ENCODE results near the gene SCNN1A. TPM values are rescaled to one million over a fixed set of nuclear protein-coding genes. Genes with fewer than 3 reads are reported as not detected.

Gene SCNN1A
- total and polyA plus RNA-seq, 2 donors (not counting 1 experiment from before 2014, with no cell fraction given), result 0.20 TPM; not detected in 1

DNA sequence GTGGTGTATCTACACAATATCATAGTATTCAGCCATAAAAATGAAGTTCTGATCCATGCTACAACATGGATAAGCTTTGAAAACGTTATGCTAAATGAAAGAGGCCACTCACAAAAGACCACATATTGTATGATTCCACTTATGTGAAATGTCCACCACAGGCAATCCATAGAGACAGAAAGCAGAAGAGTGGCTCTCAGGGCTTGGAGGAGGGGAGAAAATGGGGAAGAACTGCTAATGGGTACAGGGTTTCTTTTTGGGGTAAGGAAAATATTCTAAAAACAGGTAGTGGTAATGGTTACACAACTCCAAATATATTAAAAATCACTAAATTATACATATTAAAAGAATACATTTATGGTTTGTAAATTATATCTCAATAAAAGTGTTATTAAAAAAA lies 16.5 kb downstream of the SCNN1A start:
- intact Hi-C loops (cut with micrococcal nuclease), result no loop called here
- Histone ChIP-seq H3K9me3 (ENCODE audit: control extremely low read depth in 1 of 3, control insufficient read depth in 2 of 3, insufficient read depth in 1 of 3, low read length in 2 of 3) (no peaks in the 10 kb centered on the region), H3K27me3 (replicated peaks in 1 of 4; ENCODE audit: control extremely low read depth in 1 of 4, control insufficient read depth in 3 of 4, insufficient read depth in 4 of 4, low read length in 3 of 4) (peaks cover 0 to 77% (median 19%) of the 10 kb centered on the region in 4 experiments), H4K20me1 (ENCODE audit: control insufficient read depth, insufficient read depth, low read length, poor library complexity, severe bottlenecking) (no peaks in the 10 kb centered on the region), H3K79me2 (ENCODE audit: control insufficient read depth, insufficient read depth, low read length) (no peaks in the 10 kb centered on the region), H3K36me3 (replicated peaks in 1 of 2; ENCODE audit: control extremely low read depth in 1 of 2, control insufficient read depth in 1 of 2, extremely low read depth in 1 of 2, insufficient read depth in 2 of 2, low read length in 1 of 2) (no peaks in the 10 kb centered on the region), H3K4me2 (replicated peaks; ENCODE audit: low read depth, low read length, poor library complexity, severe bottlenecking) (no peak overlapping the region), H2AFZ (ENCODE audit: insufficient read depth, low read depth, low read length, poor library complexity, severe bottlenecking) (no peak overlapping the region), H3K27ac (ENCODE audit: low read length in 2 of 2) (no peak overlapping the region), H3K4me3 (ENCODE audit: control extremely low read depth in 1 of 5, extremely low read depth in 1 of 5, insufficient read depth in 1 of 5, low read depth in 2 of 5, low read length in 4 of 5) (no peak overlapping the region), H3K4me1 (ENCODE audit: control insufficient read depth in 2 of 2, insufficient read depth in 2 of 2, low read length in 2 of 2) (peaks cover 8 to 11% of the 10 kb centered on the region in 2 donors), H3K9ac (ENCODE audit: low read length) (no peak overlapping the region)
- Mint-ChIP-seq H3K4me3 (no peak overlapping the region), H3K27me3 (peaks cover 72% of the 10 kb centered on the region), H3K4me1 (peaks cover 3% of the 10 kb centered on the region), H3K9me3 (ENCODE audit: insufficient read depth) (no peaks in the 10 kb centered on the region), H3K27ac (no peak overlapping the region)
- DNase-seq (no peak), ATAC-seq (ENCODE audit: low read depth) (no peak)
- TF ChIP-seq, protein P1, sequence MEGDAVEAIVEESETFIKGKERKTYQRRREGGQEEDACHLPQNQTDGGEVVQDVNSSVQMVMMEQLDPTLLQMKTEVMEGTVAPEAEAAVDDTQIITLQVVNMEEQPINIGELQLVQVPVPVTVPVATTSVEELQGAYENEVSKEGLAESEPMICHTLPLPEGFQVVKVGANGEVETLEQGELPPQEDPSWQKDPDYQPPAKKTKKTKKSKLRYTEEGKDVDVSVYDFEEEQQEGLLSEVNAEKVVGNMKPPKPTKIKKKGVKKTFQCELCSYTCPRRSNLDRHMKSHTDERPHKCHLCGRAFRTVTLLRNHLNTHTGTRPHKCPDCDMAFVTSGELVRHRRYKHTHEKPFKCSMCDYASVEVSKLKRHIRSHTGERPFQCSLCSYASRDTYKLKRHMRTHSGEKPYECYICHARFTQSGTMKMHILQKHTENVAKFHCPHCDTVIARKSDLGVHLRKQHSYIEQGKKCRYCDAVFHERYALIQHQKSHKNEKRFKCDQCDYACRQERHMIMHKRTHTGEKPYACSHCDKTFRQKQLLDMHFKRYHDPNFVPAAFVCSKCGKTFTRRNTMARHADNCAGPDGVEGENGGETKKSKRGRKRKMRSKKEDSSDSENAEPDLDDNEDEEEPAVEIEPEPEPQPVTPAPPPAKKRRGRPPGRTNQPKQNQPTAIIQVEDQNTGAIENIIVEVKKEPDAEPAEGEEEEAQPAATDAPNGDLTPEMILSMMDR (IDR thresholded peaks at IDR 0.05), result no peak
- no peak for TF ChIP-seq EZH2 (IDR thresholded peaks at IDR 0.05; ENCODE audit: borderline replicate concordance, insufficient read depth, low read depth, low read length, poor library complexity, severe bottlenecking)
- POLR2A ChIA-PET, result interaction anchor here (0.6 kb wide), 1 partner anchor 225 kb away, joined by 5 read pairs; no protein-coding TSS in a partner anchor
- CTCF ChIA-PET, result no interaction called here
- WGBS (ENCODE audit: insufficient coverage), result no CpG with 5 or more reads among the region's 1 CpG

DNA sequence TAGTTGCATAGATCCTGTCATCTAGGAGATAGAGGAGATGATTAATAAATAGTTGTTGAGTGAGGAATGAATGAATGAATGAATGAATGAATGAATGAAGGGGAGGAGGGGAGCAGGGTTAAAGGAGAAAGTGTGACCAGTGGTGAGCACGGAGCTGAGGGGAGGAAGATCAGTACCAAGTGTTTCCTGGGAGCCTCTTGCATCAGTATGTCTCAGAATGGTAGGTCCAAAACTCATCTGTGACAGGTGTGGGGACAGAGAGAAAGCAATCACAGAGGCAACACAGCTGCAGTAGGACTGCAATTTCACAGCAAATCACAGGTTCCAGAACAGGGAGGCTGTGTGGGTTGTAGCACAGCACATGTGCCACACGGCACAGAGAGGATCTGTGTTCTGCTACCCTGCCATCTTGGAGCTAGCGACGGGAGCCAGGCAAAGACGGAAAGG lies 19.0 kb downstream of the SCNN1A start:
- no peaks in the 10 kb centered on the region for H3K4me1 Mint-ChIP-seq
- Histone ChIP-seq H3K79me2 (ENCODE audit: control insufficient read depth, insufficient read depth, low read length) (no peaks in the 10 kb centered on the region), H4K20me1 (ENCODE audit: control insufficient read depth, insufficient read depth, low read length, poor library complexity, severe bottlenecking) (no peaks in the 10 kb centered on the region), H3K4me3 (ENCODE audit: control extremely low read depth in 1 of 5, extremely low read depth in 1 of 5, insufficient read depth in 1 of 5, low read depth in 2 of 5, low read length in 4 of 5) (no peak overlapping the region), H3K27me3 (replicated peaks in 1 of 4; ENCODE audit: control extremely low read depth in 1 of 4, control insufficient read depth in 3 of 4, insufficient read depth in 4 of 4, low read length in 3 of 4) (peaks cover 0 to 58% (median 15%) of the 10 kb centered on the region in 4 experiments), H3K4me1 (ENCODE audit: control insufficient read depth in 2 of 2, insufficient read depth in 2 of 2, low read length in 2 of 2) (peaks cover 0 to 4% of the 10 kb centered on the region in 2 donors), H3K9ac (ENCODE audit: low read length) (no peak overlapping the region), H3K27ac (ENCODE audit: low read length in 2 of 2) (no peak overlapping the region), H3K9me3 (ENCODE audit: control extremely low read depth in 1 of 3, control insufficient read depth in 2 of 3, insufficient read depth in 1 of 3, low read length in 2 of 3) (no peaks in the 10 kb centered on the region), H3K4me2 (replicated peaks; ENCODE audit: low read depth, low read length, poor library complexity, severe bottlenecking) (no peak overlapping the region), H3K36me3 (replicated peaks in 1 of 2; ENCODE audit: control extremely low read depth in 1 of 2, control insufficient read depth in 1 of 2, extremely low read depth in 1 of 2, insufficient read depth in 2 of 2, low read length in 1 of 2) (no peaks in the 10 kb centered on the region), H2AFZ (ENCODE audit: insufficient read depth, low read depth, low read length, poor library complexity, severe bottlenecking) (no peak overlapping the region)
- intact Hi-C loops (cut with micrococcal nuclease), result no loop called here
- peaks cover 79% of the 10 kb centered on the region for H3K27me3 Mint-ChIP-seq
- ChIA-PET POLR2A (no interaction called here), CTCF (no interaction called here)
- WGBS (ENCODE audit: insufficient coverage), result 91% methylated on average over 5 of the region's 5 CpGs
- no peak for ATAC-seq (ENCODE audit: low read depth)
- H3K9me3 Mint-ChIP-seq (ENCODE audit: insufficient read depth), result no peaks in the 10 kb centered on the region
- no peak overlapping the region for H3K4me3 Mint-ChIP-seq
- TF ChIP-seq, protein P1 (IDR thresholded peaks at IDR 0.05), result no peak
- no peak for TF ChIP-seq EZH2 (IDR thresholded peaks at IDR 0.05; ENCODE audit: borderline replicate concordance, insufficient read depth, low read depth, low read length, poor library complexity, severe bottlenecking)
- H3K27ac Mint-ChIP-seq, result no peak overlapping the region
- DNase-seq, result no peak

Measured in B cell (primary cell).